Urinary bladder (tissue), 4 donors: Measurements from ENCODE around the gene FZD4. TPM values are rescaled to one million over a fixed set of nuclear protein-coding genes. Genes with fewer than 3 reads are reported as not detected.
"Not testable (repeated sequence)": the region's sequence is repeated elsewhere in the genome, so short reads cannot be mapped to it uniquely, and the experiment has no call there.

ENCODE experiments used
- DNase-seq: peaks from one replicate; pipeline ENCODE4 v3.0.0-alpha.2; 2015; ENCODE audit errors: extremely low spot score
- H3K27ac ChIP-seq: one replicate; pipeline ENCODE4 v1.5.1; 2013; ENCODE audit warnings: low read depth, mild to moderate bottlenecking, moderate library complexity
- H3K36me3 ChIP-seq: one replicate; pipeline ENCODE4 v1.6.1; 2013; ENCODE audit warnings: mild to moderate bottlenecking, moderate library complexity; ENCODE audit not compliant: insufficient read depth
- H3K4me1 ChIP-seq: one replicate; pipeline ENCODE4 v1.6.1; 2013; ENCODE audit warnings: mild to moderate bottlenecking, moderate library complexity; ENCODE audit not compliant: insufficient read depth
- H3K4me3 ChIP-seq: one replicate; pipeline ENCODE4 v1.5.1; 2013; ENCODE audit warnings: low read depth, low read length
- WGBS: extraction: QIAGEN DNeasy Blood & Tissue Kit; methylation state at CpG from one replicate; pipeline ENCODE4 v1.1.7; 2013; 5-methylcytosine and 5-hydroxymethylcytosine counted together
- polyA plus RNA-seq: library from polyadenylated mRNA; stranded (reverse); fragments of 200-250 nt; gene quantifications from one replicate; pipeline ENCODE4 v1.2.3, GENCODE V29; 2013
- total RNA-seq: library from RNA; depleted of rRNA; stranded (reverse); fragments of >200 nt; gene quantifications from one replicate; pipeline ENCODE4 v1.2.3, GENCODE V29; 2014
- donor health status: healthy with polysubstance abuse.
- donor health status: healthy.

Gene FZD4
- total and polyA plus RNA-seq, 2 donors, result 20.0 to 65.2 TPM

DNA sequence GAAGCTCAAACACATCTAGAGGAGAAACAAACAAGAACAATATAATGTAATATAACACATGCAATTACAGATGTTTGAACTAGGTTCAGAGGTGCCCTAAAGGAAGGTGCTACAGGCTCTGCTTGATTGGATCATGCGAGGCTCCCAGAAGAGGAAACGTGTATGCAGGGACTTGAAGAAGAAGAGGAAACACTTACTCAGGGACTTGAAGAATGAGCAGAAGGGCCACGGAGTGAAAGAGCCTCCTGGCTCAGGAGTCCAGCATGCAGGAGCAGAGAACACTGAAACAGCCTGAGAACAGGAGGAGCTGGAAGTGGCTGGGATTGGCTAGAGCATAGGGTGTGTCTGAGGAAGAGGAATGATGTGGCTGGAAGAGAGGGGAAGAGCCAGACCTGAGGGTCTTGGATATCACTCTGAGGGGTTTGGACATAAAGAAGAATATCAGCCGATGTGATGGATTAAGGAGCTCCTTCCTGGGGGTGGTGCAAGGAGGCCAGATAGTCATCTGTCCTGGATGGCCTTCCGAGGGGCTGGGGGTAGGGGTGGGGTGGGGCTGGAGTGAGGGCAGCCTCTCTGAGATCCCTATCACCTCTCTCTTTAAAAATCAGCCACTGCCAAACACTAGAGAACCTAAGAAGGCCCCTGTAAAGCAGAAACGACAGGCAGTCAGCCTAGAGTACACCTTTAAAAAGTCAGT lies 16.8 kb downstream of the FZD4 start:
- Histone ChIP-seq H3K27ac (no peak overlapping the region), H3K36me3 (no peaks in the 10 kb centered on the region), H3K4me1 (peaks cover 5% of the 10 kb centered on the region), H3K4me3 (no peak overlapping the region)
- WGBS, result 51% methylated on average over 6 of the region's 6 CpGs
- no peak for DNase-seq

DNA sequence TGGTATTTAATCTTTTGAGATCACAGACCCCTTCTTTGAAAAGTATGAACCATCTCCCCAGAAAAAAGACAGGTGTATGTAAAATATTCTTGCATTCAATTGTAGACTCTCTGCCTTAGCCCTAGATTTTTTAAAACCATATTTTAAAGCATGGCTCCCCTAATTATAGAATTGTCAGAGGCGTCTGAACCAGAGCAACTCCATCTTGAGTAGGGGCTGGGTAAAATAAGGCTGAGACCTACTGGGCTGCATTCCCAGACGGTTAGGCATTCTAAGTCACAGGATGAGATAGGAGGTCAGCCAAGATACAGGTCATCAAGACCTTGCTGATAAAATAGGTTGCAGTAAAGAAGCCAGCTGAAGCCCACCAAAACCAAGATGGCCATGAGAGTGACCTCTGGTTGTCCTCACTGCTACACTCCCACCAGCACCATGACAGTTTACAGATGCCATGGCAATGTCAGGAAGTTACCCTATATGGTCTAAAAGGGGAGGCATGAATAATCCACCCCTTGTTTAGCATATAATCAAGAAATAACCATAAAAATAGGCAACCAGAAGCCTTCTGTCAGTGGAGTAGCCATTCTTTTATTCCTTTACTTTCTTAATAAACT lies 17.9 kb downstream of the FZD4 start:
- H3K4me3 ChIP-seq, H3K4me1 ChIP-seq, H3K27ac ChIP-seq, DNase-seq, H3K36me3 ChIP-seq: not testable (repeated sequence)
- 82% methylated on average over 2 of the region's 2 CpGs for WGBS

DNA sequence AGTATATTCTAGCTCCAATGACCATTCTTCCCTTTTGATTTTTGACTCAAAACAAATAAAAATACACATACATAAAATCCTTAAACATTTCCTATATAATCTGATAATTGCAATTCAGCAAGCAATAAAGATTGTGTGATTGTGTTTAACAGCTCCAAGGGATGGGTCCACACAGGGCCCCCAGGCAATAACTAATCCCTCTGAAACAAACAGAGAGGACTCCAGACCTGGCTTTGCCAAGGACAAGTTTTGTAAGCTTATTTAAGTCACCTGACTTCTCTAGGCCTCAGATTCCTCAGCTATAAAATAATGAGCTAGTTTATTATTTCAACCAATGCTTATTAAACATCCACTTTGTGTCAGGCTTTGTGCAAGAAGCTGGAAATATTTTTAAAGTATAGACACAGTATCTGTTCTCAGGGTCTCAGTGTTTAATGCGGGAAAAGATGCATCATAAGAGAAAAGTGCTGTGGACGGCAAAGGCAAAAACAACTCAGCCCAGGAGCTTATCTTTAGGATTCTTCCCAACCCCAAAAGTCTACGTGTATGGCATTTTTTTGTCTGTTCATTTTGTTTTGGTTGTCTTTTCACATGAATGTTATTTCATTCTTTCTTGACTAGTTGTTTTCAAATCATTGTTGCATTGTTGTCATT lies 20.1 kb downstream of the FZD4 start:
- Histone ChIP-seq H3K27ac (peak overlapping the region; percentile 32), H3K4me1 (no peaks in the 10 kb centered on the region), H3K36me3 (no peaks in the 10 kb centered on the region), H3K4me3 (no peak overlapping the region)
- WGBS, result 22% methylated on average over 3 of the region's 3 CpGs
- DNase-seq, result no peak

DNA sequence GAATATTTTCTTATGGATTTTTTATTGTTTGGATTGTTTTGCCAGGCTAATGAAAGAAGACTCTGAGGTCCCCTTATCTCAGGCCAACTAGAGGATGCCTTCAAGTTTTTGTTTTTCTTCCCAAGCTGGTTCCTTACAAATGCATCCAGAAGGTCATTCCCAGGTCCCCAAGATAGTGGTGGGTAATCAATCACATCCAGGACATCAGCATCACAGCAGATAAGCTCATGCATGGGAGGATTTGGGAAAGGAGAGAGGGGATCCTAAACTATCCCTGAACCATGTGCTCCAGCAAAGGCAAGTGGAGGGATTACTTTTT lies 20.7 kb downstream of the FZD4 start:
- peak overlapping the region; percentile 32 for H3K27ac ChIP-seq
- no peak overlapping the region for H3K4me3 ChIP-seq
- no peak for DNase-seq
- no peaks in the 10 kb centered on the region for H3K36me3 ChIP-seq
- H3K4me1 ChIP-seq, result no peaks in the 10 kb centered on the region

DNA sequence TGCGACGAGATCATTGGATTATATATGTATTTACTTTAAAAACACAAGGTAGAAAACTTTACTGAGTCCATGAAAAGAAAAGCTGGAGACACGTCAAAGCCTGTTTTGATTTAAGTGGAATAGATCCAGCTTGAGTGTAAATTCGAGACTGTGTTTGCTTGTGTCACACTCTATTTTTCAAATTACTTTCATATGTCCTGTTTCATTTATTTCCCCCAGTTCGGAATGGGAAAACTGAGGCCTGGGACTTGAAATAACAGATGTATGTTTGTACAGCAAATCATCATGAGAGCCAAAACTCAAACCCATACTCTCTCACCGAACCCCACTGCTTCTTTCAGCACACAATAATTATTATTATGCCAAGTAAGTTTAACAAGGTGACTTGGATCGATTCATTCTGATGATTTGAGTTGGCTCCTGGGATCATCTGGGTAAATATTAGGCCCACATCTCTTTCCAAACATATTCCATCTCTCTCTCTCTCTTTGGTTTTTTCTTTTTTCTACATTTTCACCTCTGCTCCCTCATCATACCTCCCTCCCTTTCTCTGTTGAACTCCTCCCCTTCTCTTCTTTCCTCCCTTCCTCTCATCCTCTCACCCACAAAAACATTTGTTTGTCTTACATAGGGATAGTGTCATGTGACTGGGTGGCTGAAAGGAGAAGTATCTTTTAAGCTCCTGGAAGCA lies 21.2 kb downstream of the FZD4 start:
- WGBS, result 33% methylated on average over 7 of the region's 7 CpGs
- DNase-seq, result no peak
- H3K36me3 ChIP-seq, result no peaks in the 10 kb centered on the region
- H3K4me3 ChIP-seq, result no peak overlapping the region
- H3K4me1 ChIP-seq, result no peaks in the 10 kb centered on the region
- no peak overlapping the region for H3K27ac ChIP-seq

DNA sequence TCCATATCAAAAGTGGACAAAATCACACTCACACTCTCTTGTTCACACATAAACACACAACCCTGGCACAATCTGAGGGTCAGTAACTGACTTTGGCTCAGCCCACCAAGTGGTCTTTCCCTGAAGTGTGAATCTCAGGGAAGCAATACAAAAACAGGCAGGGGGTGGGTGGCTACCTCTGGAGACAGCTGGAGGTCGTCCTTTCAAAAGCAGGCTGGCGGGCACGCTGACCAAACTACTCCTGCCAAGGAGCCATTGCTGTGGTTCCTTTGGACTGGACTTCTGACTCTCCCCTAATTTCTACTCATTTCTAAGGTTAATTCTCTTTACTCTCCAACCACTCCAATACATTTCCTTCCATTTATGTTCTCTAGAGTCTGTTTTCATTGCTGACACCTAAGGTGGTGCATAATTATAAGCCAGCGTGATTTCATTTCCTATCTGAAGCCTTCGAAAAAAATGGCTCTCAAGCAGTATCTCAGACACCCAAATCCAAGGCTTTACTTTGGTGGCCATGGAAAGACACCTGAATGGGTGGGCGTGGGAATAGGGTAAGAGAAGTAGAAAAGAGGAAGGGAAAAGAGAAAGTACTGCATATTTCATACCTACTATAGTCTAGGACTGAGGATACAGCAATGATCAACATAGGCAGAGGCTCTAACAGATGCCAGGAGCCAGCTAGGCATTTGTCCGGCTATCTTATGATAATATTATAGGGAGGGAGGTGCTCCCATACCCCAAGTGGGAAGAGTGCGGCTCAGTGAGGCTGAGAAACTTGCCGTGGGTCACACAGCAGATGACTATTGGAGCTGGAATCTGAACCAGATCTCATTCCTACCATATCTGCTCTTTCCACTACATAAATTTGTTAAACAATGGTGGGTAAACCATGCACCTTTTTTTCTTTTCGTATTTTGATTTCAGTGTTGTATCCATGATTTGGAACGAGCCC lies 22.0 kb downstream of the FZD4 start:
- no peak for DNase-seq
- Histone ChIP-seq H3K4me3 (no peak overlapping the region), H3K36me3 (no peaks in the 10 kb centered on the region), H3K4me1 (no peaks in the 10 kb centered on the region), H3K27ac (no peak overlapping the region)
- 67% methylated on average over 11 of the region's 11 CpGs for WGBS

DNA sequence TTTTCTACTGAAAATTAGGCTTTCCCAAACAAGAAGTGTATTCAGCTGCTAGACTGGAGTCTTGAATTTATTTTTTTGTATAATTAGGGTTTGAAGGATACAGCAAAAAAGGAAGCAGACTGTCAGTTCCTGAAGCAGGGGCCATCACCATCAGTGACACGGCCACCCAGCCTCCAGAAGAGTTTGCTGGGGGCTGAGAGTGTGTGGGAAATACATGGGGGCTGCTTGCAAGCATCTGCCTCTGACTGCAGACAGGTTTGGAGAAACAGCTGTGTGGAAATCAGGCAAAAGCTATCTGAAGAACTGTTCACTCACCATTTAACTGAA lies 23.0 kb downstream of the FZD4 start:
- Histone ChIP-seq H3K36me3 (no peaks in the 10 kb centered on the region), H3K4me3 (no peak overlapping the region), H3K27ac (no peak overlapping the region), H3K4me1 (no peaks in the 10 kb centered on the region)
- no peak for DNase-seq
- WGBS, result 35% methylated on average over 1 of the region's 1 CpG

DNA sequence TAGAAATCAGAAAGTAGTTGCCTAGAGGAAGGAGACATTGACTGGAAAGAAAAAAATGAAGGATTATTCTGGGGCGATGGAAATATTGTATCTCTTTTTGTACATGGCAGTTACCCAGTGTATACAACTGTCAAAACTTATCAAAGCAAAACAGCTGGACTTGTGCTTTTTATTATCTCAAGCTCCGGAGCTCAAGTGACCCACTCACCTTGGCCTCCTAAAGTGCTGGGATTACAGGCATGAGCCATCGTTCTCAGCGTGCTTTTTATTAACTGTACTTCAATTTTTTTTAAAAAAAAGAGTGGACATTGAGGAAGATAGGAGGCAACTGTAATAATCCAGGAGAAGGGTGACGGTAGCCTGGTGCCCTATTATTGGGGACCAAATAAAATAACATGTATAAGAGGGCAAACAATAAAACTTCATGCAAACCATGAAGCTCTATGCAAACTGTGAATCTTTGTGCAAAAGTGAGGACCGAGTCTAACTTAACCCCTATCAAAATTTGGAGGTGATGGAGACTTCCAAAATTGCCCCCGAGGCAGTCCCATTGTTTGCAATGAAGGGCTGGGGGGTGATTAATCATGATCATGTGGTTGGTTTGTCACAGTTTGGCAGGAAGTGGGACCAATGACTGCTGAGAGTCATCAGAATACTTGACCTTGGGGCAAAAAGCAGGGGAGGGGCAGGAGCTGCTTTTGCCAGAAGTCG lies 23.5 kb downstream of the FZD4 start:
- 24% methylated on average over 8 of the region's 8 CpGs for WGBS
- H3K4me1 ChIP-seq, result no peaks in the 10 kb centered on the region

DNA sequence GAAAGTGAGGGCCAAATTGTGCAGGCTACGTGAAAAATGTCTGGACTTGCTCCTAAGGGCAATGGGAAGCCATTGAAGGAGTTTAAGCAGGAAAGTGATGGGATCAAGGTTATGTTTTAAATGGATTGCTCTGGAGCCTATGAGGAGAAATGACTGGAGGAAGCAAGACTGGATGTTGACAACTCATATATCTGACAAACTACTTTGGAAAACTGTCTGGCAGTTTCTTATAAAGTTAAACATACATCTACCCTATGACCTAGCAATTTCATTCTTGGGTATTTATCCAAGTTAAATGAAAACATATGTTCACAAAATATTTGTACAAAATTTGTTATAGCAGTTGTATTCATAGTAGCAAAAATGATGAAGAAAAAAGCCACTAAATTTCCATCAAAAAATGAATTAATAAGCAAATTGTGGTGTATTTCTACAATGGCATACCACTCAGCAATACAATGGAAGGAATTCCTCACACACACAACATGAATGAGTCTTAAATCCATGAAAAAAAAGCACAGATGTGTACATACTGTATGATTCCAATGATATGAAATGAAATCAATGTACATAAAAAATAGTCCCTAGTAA lies 24.1 kb downstream of the FZD4 start:
- Histone ChIP-seq H3K36me3 (no peaks in the 10 kb centered on the region), H3K27ac (no peak overlapping the region), H3K4me3 (no peak overlapping the region), H3K4me1 (no peaks in the 10 kb centered on the region)
- 64% methylated on average over 1 of the region's 1 CpG for WGBS
- no peak for DNase-seq

More for the DNA sequence above, 23.5 kb downstream of the FZD4 start:
- Histone ChIP-seq H3K36me3 (no peaks in the 10 kb centered on the region), H3K27ac (no peak overlapping the region), H3K4me3 (no peak overlapping the region)
- DNase-seq, result no peak

DNA sequence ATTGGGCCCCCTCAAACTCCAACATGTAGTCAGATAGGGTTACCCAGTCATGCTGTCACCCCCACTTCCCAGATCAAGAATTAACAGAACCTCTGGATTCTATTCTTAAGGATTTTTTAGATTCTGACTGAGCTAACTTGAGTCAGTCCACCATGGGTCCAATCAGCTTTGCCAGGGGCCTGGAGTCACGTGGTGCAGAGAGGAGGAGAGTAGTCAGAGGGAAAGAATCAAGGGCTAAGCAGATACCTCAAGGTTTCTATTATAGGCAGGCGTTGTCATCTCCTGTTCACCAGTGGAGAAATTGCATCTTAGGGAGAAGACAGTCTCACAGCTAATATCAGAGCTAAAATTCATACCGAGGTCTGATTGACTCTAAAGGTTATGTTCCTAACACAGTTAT lies 28.2 kb downstream of the FZD4 start:
- no peak for DNase-seq
- no peak overlapping the region for H3K27ac ChIP-seq
- no peaks in the 10 kb centered on the region for H3K36me3 ChIP-seq
- H3K4me3 ChIP-seq, result no peak overlapping the region
- no peaks in the 10 kb centered on the region for H3K4me1 ChIP-seq
- 79% methylated on average over 3 of the region's 3 CpGs for WGBS

DNA sequence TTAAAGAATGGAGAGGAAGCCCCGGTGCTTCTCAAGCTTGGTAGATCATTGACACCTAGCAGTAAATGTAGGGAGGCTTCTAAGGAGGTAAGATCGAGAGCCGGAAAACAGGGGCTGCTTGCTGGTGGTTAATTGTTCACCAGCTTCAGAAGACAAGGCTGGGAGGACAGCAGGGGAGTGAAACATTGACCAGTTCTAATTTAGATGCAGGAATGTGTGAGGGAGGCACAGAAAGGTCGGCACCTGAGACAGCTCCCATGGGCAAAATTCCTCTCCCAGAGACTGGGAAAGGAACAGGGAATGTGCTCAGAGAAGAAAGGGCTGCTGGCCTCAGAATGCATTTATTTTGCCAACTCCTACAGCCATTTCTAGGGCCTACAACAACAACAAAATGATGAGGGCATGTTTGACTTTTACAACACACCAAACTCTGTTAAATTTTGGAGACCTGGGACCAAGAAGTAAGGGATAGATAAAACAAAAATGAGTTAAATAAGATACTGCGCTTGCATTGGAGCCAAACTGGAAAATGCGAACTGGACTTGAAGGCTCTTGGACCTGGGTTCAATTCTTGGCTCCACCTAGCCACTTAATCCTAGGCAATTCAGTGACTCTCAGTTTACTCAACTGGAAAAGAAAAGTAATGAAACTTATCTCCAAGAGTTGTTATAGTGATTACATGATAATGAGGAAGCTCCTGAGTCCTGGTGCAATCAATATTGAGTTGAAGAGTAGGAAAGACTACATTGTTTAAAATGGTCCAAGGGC lies 31.0 kb downstream of the FZD4 start:
- WGBS, result 75% methylated on average over 6 of the region's 6 CpGs
- Histone ChIP-seq H3K4me1 (no peaks in the 10 kb centered on the region), H3K27ac (no peak overlapping the region), H3K36me3 (no peaks in the 10 kb centered on the region), H3K4me3 (no peak overlapping the region)
- DNase-seq, result no peak

DNA sequence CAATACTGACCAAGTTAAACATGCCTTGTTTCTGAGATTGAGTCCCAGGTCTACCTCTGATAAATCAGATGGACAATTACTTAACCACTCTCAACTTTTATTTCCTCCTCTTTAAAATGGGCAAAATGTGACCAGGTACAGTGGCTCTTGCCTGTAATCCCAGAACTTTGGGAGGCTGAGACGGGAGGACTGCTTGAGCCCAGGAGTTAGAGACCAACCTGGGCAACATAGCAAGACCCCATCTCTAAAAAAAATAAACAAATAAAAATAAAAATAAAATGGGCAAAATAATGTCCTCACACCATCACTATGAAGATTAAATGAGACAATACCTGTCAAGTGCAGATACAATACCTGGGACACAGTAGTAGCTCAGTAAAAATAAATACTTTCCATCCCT lies 33.0 kb downstream of the FZD4 start:
- no peak overlapping the region for H3K27ac ChIP-seq

More for the DNA sequence above, 33.0 kb downstream of the FZD4 start:
- DNase-seq, result no peak
- no peak overlapping the region for H3K4me3 ChIP-seq
- H3K36me3 ChIP-seq, result no peaks in the 10 kb centered on the region
- H3K4me1 ChIP-seq, result no peaks in the 10 kb centered on the region
- 100% methylated on average over 1 of the region's 1 CpG for WGBS
